ENCODE measurements around the gene RRN3. TPM values are rescaled to one million over a fixed set of nuclear protein-coding genes. Genes with fewer than 3 reads are reported as not detected.
A peak's percentile ranks its signal among the peaks of the same experiment; 100 is the strongest.

The RRN3 gene
- total RNA-seq, 1 experiment from 2014 or later = 39.3 TPM

GRCh38 chr16:15037745-15038144, 56.3 kb downstream of the RRN3 start:
- BruUV-seq (replicated peaks) = no TSS peak
- intact Hi-C loops (cut with micrococcal nuclease; ENCODE audit: unreplicated experiment) = no loop called here
- TF ChIP-seq, protein P1, sequence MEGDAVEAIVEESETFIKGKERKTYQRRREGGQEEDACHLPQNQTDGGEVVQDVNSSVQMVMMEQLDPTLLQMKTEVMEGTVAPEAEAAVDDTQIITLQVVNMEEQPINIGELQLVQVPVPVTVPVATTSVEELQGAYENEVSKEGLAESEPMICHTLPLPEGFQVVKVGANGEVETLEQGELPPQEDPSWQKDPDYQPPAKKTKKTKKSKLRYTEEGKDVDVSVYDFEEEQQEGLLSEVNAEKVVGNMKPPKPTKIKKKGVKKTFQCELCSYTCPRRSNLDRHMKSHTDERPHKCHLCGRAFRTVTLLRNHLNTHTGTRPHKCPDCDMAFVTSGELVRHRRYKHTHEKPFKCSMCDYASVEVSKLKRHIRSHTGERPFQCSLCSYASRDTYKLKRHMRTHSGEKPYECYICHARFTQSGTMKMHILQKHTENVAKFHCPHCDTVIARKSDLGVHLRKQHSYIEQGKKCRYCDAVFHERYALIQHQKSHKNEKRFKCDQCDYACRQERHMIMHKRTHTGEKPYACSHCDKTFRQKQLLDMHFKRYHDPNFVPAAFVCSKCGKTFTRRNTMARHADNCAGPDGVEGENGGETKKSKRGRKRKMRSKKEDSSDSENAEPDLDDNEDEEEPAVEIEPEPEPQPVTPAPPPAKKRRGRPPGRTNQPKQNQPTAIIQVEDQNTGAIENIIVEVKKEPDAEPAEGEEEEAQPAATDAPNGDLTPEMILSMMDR (conservative IDR thresholded peaks at IDR 0.05; ENCODE audit: low read depth, low read length) = no peak
- no peak for TF ChIP-seq EZH2 (IDR thresholded peaks at IDR 0.05; ENCODE audit: borderline replicate concordance, low read depth, low read length, poor library complexity, severe bottlenecking)
- Histone ChIP-seq H3K9me3 (ENCODE audit: low read depth, low read length, poor library complexity, severe bottlenecking) (no peaks in the 10 kb centered on the region), H3K27me3 (replicated peaks; ENCODE audit: insufficient read depth, low read depth, low read length, poor library complexity) (no peaks in the 10 kb centered on the region), H3K4me3 (ENCODE audit: low read depth, low read length, poor library complexity, severe bottlenecking) (no peak overlapping the region), H3K27ac (ENCODE audit: low read depth, low read length, poor library complexity, severe bottlenecking) (no peak overlapping the region), H3K4me1 (ENCODE audit: insufficient read depth, low read length, poor library complexity, severe bottlenecking) (no peaks in the 10 kb centered on the region), H3K36me3 (ENCODE audit: insufficient read depth, low read length, poor library complexity, severe bottlenecking) (peaks cover 79% of the 10 kb centered on the region)
- POLR2A ChIA-PET (ENCODE audit: low non-redundant PET) = no interaction called here
- CTCF ChIA-PET = no interaction called here
- no peak for DNase-seq (ENCODE audit: low spot score)

DNA sequence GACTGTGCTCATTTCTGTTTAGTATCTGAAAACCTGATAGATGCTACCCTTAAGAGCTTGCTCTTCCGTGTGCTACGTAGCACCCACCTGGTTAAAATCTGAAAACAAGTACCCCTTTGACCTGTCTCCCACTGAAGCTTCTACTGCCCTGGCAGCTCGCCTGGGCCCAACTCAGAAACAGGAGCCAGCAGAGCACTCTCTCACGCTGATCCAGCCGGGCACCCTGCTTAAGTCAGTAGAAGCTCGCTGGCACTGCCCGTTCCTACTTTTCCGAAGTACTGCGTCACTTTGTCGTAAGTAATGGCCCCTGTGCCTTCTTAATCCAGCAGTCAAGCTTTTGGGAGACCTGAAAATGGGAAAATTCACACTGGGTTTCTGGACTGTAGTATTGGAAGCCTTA, 57.1 kb downstream of the RRN3 start:
- Histone ChIP-seq H3K36me3 (ENCODE audit: insufficient read depth, low read length, poor library complexity, severe bottlenecking) (peaks cover 83% of the 10 kb centered on the region), H3K27me3 (replicated peaks; ENCODE audit: insufficient read depth, low read depth, low read length, poor library complexity) (no peaks in the 10 kb centered on the region), H3K27ac (ENCODE audit: low read depth, low read length, poor library complexity, severe bottlenecking) (no peak overlapping the region), H3K4me1 (ENCODE audit: insufficient read depth, low read length, poor library complexity, severe bottlenecking) (no peaks in the 10 kb centered on the region), H3K9me3 (ENCODE audit: low read depth, low read length, poor library complexity, severe bottlenecking) (no peaks in the 10 kb centered on the region), H3K4me3 (ENCODE audit: low read depth, low read length, poor library complexity, severe bottlenecking) (no peak overlapping the region)
- no peak for DNase-seq (ENCODE audit: low spot score)
- intact Hi-C loops (cut with micrococcal nuclease; ENCODE audit: unreplicated experiment) = no loop called here
- no TSS peak for BruUV-seq (replicated peaks)
- TF ChIP-seq, protein P1 (conservative IDR thresholded peaks at IDR 0.05; ENCODE audit: low read depth, low read length) = no peak
- ChIA-PET CTCF (no interaction called here), POLR2A (ENCODE audit: low non-redundant PET) (no interaction called here)

DNA sequence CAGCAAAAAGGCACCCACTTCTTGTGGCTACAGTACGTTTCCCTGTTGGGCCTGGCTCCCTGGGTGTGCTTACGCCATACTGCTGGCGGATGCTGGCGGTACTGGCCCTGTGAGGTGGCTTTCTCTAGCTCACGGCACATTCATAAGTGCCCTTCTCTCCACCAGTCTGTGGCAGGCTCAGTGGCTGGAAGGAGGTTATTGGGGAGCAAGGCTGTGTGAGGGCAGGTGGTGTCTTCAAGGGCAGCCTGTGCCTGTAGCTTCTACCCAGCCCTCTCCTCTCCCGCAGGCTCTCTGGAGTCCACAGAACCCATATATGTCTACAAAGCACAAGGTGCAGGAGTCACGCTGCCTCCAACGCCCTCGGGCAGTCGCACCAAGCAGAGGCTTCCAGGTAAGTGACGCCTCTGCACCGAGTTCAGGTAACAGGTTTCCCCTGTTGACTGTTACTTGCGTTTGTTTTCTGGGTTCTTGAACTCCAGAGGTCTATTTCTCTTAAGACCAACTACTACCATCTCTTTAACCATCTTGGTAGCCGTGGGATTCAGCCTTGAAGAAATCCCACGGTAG, 58.8 kb downstream of the RRN3 start:
- ChIA-PET POLR2A (ENCODE audit: low non-redundant PET) (no interaction called here), CTCF (no interaction called here)
- intact Hi-C loops (cut with micrococcal nuclease; ENCODE audit: unreplicated experiment) = no loop called here
- H3K4me1 ChIP-seq (ENCODE audit: insufficient read depth, low read length, poor library complexity, severe bottlenecking) = no peaks in the 10 kb centered on the region
- H3K27me3 ChIP-seq (replicated peaks; ENCODE audit: insufficient read depth, low read depth, low read length, poor library complexity) = no peaks in the 10 kb centered on the region
- TF ChIP-seq, protein P1 (conservative IDR thresholded peaks at IDR 0.05; ENCODE audit: low read depth, low read length) = no peak
- no peak for TF ChIP-seq EZH2 (IDR thresholded peaks at IDR 0.05; ENCODE audit: borderline replicate concordance, low read depth, low read length, poor library complexity, severe bottlenecking)
- peak overlapping the region; percentile 68 for H3K27ac ChIP-seq (ENCODE audit: low read depth, low read length, poor library complexity, severe bottlenecking)
- no peaks in the 10 kb centered on the region for H3K9me3 ChIP-seq (ENCODE audit: low read depth, low read length, poor library complexity, severe bottlenecking)
- no peak for DNase-seq (ENCODE audit: low spot score)
- H3K36me3 ChIP-seq (ENCODE audit: insufficient read depth, low read length, poor library complexity, severe bottlenecking) = peaks cover 83% of the 10 kb centered on the region
- H3K4me3 ChIP-seq (ENCODE audit: low read depth, low read length, poor library complexity, severe bottlenecking) = no peak overlapping the region
- no TSS peak for BruUV-seq (replicated peaks)

All from A673 (cell line).